DND-41 (cell line): Measurements from ENCODE around the gene IFI30.

ENCODE experiments used
- ATAC-seq: fragments of 200-7000 bp; cut with Tn5 transposase; 3 replicates; pipeline ENCODE4 v1.9.1; 2021; ENCODE audit warnings: low read depth; ENCODE audit not compliant: insufficient read depth
- DNase-seq: peaks from one replicate; pipeline ENCODE4 v3.0.0-alpha.2; 2020
- H2AFZ ChIP-seq: 2 replicates; pipeline ENCODE4 v1.6.0; 2012; ENCODE audit warnings: low read depth, low read length
- H3K27ac ChIP-seq: 2 replicates; pipeline ENCODE4 v1.5.1; 2012; ENCODE audit warnings: low read length, inconsistent platforms
- H3K27me3 ChIP-seq: fragments of 200-600 bp; sonication (generic); 2 replicates; pipeline ENCODE4 v1.6.0; 2012; ENCODE audit warnings: low read length, mild to moderate bottlenecking, inconsistent platforms; ENCODE audit not compliant: insufficient read depth, poor library complexity
- H3K36me3 ChIP-seq: 2 replicates; pipeline ENCODE4 v1.5.1; 2012; ENCODE audit warnings: low read length, inconsistent platforms; ENCODE audit not compliant: insufficient read depth
- H3K4me1 ChIP-seq: 2 replicates; pipeline ENCODE4 v1.5.1; 2012; ENCODE audit warnings: mild to moderate bottlenecking, low read length; ENCODE audit not compliant: insufficient read depth
- H3K4me2 ChIP-seq: 2 replicates; pipeline ENCODE4 v1.6.0; 2012; ENCODE audit warnings: mild to moderate bottlenecking, moderate library complexity, low read length, inconsistent platforms; ENCODE audit not compliant: insufficient read depth
- H3K4me3 ChIP-seq, 2 experiments: fragments of 200-600 bp in 1 of 2; shearing (Covaris generic) in 1 of 2; 2 replicates each; pipeline ENCODE4 v1.5.1; 2012 to 2016; ENCODE audit warnings: inconsistent platforms in 2 of 2, low read length in 2 of 2, mild to moderate bottlenecking in 2 of 2, low read depth in 1 of 2, moderate library complexity in 1 of 2
- H3K79me2 ChIP-seq: 2 replicates; pipeline ENCODE4 v1.6.0; 2012; ENCODE audit warnings: low read length, inconsistent platforms; ENCODE audit not compliant: insufficient read depth
- H3K9ac ChIP-seq: 2 replicates; pipeline ENCODE4 v1.6.0; 2012; ENCODE audit warnings: low read depth, mild to moderate bottlenecking, inconsistent platforms, low read length, moderate library complexity
- H3K9me3 ChIP-seq: 2 replicates; pipeline ENCODE4 v1.5.1; 2012; ENCODE audit warnings: low read length, moderate library complexity, mild to moderate bottlenecking, inconsistent platforms; ENCODE audit not compliant: insufficient read depth, severe bottlenecking
- H4K20me1 ChIP-seq: 2 replicates; pipeline ENCODE4 v1.6.0; 2012; ENCODE audit warnings: low read length; ENCODE audit not compliant: insufficient read depth
- CTCF ChIP-seq: IDR thresholded peaks from 2 replicates; pipeline ENCODE4 v1.5.1; 2012; ENCODE audit warnings: borderline replicate concordance, low read length, moderate library complexity, mild to moderate bottlenecking; ENCODE audit not compliant: poor library complexity, severe bottlenecking; ENCODE audit errors: extremely low read depth
- EZH2 ChIP-seq: IDR thresholded peaks from 3 replicates; pipeline ENCODE4 v1.6.1; 2012; ENCODE audit warnings: borderline replicate concordance, low read depth, mild to moderate bottlenecking, moderate library complexity, low read length, inconsistent platforms; ENCODE audit not compliant: severe bottlenecking

Gene IFI30

GRCh38 chr19:18155095-18156087 is 18.2 kb upstream of the IFI30 start:
- Histone ChIP-seq H3K79me2 (peaks cover 22% of the 10 kb centered on the region), H3K36me3 (peaks cover 29% of the 10 kb centered on the region), H2AFZ (no peak overlapping the region), H4K20me1 (peaks cover 32% of the 10 kb centered on the region), H3K4me2 (peak overlapping the region; percentile 12; the same call in 1 of the 2 replicates), H3K9ac (no peak overlapping the region), H3K27me3 (no peaks in the 10 kb centered on the region), H3K9me3 (no peaks in the 10 kb centered on the region), H3K27ac (no peak overlapping the region), H3K4me3 (no peak overlapping the region), H3K4me1 (peaks cover 37% of the 10 kb centered on the region)
- no peak for TF ChIP-seq EZH2
- no peak for TF ChIP-seq CTCF
- no peak for ATAC-seq
- no peak for DNase-seq

DNA sequence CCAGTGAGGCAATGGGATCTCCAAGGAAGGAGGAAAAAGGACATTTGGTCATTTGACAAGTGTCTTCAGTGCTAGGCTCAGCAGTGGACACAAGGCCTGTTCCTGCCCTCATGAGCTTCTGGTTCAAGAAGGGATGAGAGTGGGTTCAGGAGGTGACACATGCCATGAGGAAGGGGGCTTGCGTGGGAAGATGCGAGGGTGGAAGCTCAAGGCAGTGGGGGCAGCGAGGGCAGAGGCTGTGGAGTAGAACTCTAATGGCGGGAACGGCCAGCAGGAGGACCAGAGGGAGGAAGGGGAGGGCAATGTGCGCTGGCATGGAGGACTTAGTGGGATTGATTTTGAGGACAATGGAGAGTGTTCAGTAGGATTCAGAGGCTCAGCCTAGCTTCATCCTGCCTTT is 17.3 kb upstream of the IFI30 start:
- Histone ChIP-seq H3K4me1 (peaks cover 40% of the 10 kb centered on the region), H3K9me3 (no peaks in the 10 kb centered on the region), H3K79me2 (peaks cover 22% of the 10 kb centered on the region), H3K27ac (no peak overlapping the region), H3K27me3 (no peaks in the 10 kb centered on the region), H4K20me1 (peaks cover 32% of the 10 kb centered on the region), H3K4me2 (0 out of 2 replicates have a peak overlapping the region, but pooled peaks have one; percentile 1), H3K36me3 (peaks cover 34% of the 10 kb centered on the region), H3K9ac (no peak overlapping the region), H2AFZ (no peak overlapping the region), H3K4me3 (no peak overlapping the region)
- TF ChIP-seq CTCF: no peak
- TF ChIP-seq EZH2: no peak
- DNase-seq: no peak
- ATAC-seq: no peak

DNA sequence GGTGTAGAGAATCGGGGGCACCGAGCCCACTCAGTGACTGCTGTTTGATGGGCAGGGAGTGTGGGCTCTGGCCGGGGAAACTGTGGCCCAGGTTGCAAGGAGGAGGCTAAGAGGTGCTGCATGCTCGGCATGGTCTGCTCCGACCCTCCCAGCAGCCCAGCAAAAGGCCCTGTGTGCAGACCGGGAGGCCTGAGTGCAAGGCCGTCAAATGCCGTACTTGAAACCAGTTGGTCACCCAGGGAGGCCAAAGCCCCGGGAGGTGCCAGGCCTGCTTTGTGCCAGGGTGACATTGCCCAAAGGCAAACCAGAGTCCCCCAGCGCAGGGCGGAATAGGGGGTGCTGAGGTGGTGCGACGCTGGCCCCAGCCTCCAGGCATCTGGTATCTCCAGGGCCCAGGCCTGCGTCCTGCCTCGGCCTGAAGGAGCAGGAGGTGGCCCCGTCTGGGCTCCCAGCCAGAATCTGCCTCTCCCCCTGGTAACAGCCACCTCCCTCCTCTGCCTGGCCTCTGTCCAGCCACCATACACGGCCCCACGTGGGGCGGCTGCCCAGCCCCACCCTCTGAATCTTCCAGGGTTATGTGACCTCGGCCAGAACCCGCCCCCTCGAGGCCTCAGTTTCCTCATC is 16.7 kb upstream of the IFI30 start:
- no peak overlapping the region for H3K9ac ChIP-seq

More for the DNA sequence above, 16.7 kb upstream of the IFI30 start:
- H3K9me3 ChIP-seq: no peaks in the 10 kb centered on the region
- TF ChIP-seq EZH2 (no peak), CTCF (no peak)
- peaks cover 38% of the 10 kb centered on the region for H4K20me1 ChIP-seq
- no peaks in the 10 kb centered on the region for H3K27me3 ChIP-seq
- H3K27ac ChIP-seq: no peak overlapping the region
- no peak overlapping the region for H2AFZ ChIP-seq
- no peak overlapping the region; the same call in 1 of the 2 replicates for H3K4me2 ChIP-seq
- ATAC-seq: no peak
- peaks cover 39% of the 10 kb centered on the region for H3K36me3 ChIP-seq
- H3K4me3 ChIP-seq: no peak overlapping the region
- no peak for DNase-seq
- H3K4me1 ChIP-seq: peaks cover 39% of the 10 kb centered on the region
- peaks cover 22% of the 10 kb centered on the region for H3K79me2 ChIP-seq
